ENCODE results near the gene ENO1.
A peak's percentile ranks its signal among the peaks of the same experiment; 100 is the strongest.
"Not testable (repeated sequence)": the region's sequence is repeated elsewhere in the genome, so short reads cannot be mapped to it uniquely, and the experiment has no call there.

ENO1 gene

DNA sequence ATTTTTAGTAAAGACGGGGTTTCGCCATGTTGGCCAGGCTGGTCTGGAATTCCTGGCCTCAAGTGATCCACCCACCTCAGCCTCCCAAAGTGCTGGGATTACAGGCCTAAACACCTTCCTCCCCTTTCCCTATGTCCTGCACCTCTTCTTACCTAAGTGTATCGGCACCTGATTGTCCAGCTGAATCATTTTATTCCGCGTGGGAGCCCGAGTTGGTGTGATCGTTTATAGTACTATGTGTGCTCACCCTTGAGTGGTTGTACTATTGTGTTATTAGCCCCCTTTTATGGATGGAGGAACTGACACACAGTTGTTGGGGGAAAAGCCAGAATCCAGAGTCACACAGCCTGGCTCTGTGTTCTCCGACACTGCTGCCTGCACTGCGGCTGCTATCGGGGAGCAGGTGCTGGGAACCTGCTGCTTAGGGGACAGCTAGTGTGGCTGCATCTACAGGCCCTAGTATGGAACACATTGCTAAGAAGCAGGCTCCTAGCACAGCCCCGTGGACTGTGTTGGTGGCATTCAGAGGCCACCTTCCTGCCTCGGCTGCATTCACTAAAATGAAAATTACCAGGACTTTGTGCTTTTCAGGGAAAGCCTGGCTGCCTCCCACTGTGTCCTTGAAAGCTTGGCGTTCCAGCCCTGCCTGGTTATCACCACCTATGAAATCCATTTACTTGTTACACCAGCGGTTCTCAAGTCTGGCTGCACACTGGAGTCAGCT lies 21.6 kb downstream of the ENO1 start:
- Mint-ChIP-seq H3K36me3 (ENCODE audit: low read depth) (peaks cover 50% of the 10 kb centered on the region), H3K27me3 (ENCODE audit: low read depth) (no peaks in the 10 kb centered on the region), H3K4me1 (ENCODE audit: low read depth) (peaks cover 25% of the 10 kb centered on the region), H3K9me3 (no peaks in the 10 kb centered on the region), H3K27ac (peak overlapping the region; percentile 9), H3K4me3 (no peak overlapping the region)

DNA sequence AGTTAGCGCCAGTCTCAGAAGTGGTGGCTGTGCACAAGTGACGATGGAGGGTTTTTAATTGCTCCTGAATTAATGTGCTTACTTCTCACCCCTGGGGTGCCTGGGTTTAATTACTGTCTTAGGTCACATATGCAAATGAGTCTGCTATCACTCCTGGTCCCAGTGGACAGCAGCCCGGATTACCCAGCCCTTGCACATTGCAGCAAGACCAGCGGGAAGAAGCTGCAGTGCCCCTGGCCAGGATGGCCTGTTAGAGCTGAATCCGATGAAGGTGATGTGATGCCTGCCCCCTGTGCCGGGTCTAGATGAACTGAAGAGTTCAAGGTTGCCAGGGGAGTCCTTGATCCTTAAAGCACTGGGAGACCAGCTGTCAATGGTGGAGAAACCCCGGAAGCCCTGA lies 24.2 kb downstream of the ENO1 start:
- Mint-ChIP-seq H3K27me3 (ENCODE audit: low read depth) (no peaks in the 10 kb centered on the region), H3K4me1 (ENCODE audit: low read depth) (peaks cover 14% of the 10 kb centered on the region), H3K4me3 (no peak overlapping the region), H3K27ac (no peak overlapping the region), H3K9me3 (no peaks in the 10 kb centered on the region), H3K36me3 (ENCODE audit: low read depth) (peaks cover 27% of the 10 kb centered on the region)

GRCh38 chr1:8851060-8851459 lies 27.4 kb downstream of the ENO1 start:
- H3K4me3 Mint-ChIP-seq, result no peak overlapping the region
- peaks cover 1% of the 10 kb centered on the region for H3K4me1 Mint-ChIP-seq (ENCODE audit: low read depth)
- H3K27ac Mint-ChIP-seq, result no peak overlapping the region
- H3K36me3 Mint-ChIP-seq (ENCODE audit: low read depth), result peaks cover 3% of the 10 kb centered on the region
- no peaks in the 10 kb centered on the region for H3K27me3 Mint-ChIP-seq (ENCODE audit: low read depth)
- H3K9me3 Mint-ChIP-seq, result no peaks in the 10 kb centered on the region

DNA sequence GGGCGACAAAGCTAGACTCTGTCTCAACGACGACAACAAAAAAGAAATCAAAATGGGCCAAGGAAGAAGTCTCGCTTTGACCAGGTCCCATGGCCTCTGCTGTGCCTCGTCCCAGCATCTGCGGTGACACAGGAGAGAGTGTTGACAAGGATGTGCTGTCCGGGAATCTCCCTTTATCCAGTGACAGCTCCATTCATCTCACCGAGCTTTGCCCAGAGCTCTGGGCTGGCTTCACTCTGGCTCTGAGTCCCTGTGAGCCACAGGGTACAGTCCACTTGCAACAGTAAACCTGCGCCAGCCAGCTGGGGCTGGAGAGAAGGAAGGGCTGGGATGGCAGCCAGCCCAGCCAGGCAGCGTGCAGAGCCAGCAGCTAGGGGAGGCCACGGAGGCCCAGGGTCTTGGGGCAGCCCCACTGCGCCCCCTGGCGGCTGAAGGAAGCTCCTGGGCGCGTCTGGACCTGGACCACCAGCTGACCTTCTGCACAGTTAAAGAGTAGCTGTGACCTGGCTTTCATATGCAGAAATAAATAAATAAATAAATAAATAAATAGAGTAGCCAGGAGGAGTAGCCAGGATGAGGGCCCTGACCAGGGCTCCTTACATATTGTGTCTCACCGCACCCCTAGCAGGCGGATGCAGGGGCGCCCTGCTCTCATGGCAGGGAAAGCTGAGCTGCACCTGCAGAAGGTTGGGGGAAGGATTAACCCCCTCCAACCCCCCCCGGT lies 29.7 kb downstream of the ENO1 start:
- Mint-ChIP-seq H3K36me3 (ENCODE audit: low read depth) (no peaks in the 10 kb centered on the region), H3K27ac (no peak overlapping the region), H3K4me3 (no peak overlapping the region), H3K27me3 (ENCODE audit: low read depth) (peaks cover 3% of the 10 kb centered on the region), H3K4me1 (ENCODE audit: low read depth) (peaks cover 1% of the 10 kb centered on the region), H3K9me3 (no peaks in the 10 kb centered on the region)

DNA sequence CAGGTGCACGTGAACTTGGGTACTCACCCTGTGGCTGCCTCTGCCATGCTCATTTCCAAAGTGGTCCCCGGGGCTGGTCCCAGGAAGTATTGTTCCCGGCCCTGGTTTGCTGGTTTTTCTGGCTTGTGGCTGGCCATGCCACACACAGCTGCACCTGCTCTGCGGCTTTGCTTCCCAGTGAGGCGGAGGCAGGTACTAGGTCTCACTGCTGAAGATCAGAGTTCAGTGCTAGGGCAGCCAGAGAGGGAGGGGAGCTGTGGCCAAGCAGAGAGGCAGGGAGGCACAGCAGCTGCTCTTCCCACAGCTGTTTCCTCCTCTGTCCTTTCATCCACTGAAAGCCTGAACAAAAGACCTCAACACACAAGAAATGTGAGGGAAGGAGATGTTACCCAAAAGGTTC lies 30.5 kb downstream of the ENO1 start:
- H3K4me3 Mint-ChIP-seq, result no peak overlapping the region
- H3K27ac Mint-ChIP-seq, result no peak overlapping the region

DNA sequence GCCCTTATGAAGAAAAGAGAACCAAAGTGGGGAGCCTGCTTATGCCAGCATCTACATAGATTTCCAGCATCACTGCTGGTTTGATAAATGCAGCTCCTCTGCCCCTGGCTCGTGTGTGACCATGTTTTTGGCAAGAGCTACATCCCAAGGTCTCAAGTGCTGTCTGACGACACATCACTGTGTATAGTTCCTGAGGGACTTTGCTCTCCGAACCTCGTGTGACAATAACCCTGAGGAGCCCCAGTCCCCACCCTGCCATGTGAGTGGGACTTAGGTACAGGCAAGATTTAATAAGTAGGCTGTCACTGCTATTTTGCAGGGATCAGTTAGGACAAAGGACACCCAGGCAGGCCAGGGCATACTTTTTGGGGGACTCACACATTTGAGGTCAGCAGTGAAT lies 32.2 kb downstream of the ENO1 start:
- no peaks in the 10 kb centered on the region for H3K36me3 Mint-ChIP-seq (ENCODE audit: low read depth)
- H3K27me3 Mint-ChIP-seq (ENCODE audit: low read depth), result peaks cover 11% of the 10 kb centered on the region
- H3K4me1 Mint-ChIP-seq (ENCODE audit: low read depth), result peaks cover 1% of the 10 kb centered on the region
- H3K9me3 Mint-ChIP-seq, result no peaks in the 10 kb centered on the region
- no peak overlapping the region for H3K4me3 Mint-ChIP-seq
- H3K27ac Mint-ChIP-seq, result no peak overlapping the region

More for the DNA sequence above, 30.5 kb downstream of the ENO1 start:
- H3K4me1 Mint-ChIP-seq (ENCODE audit: low read depth), result peaks cover 1% of the 10 kb centered on the region
- no peaks in the 10 kb centered on the region for H3K9me3 Mint-ChIP-seq
- peaks cover 8% of the 10 kb centered on the region for H3K27me3 Mint-ChIP-seq (ENCODE audit: low read depth)
- no peaks in the 10 kb centered on the region for H3K36me3 Mint-ChIP-seq (ENCODE audit: low read depth)

DNA sequence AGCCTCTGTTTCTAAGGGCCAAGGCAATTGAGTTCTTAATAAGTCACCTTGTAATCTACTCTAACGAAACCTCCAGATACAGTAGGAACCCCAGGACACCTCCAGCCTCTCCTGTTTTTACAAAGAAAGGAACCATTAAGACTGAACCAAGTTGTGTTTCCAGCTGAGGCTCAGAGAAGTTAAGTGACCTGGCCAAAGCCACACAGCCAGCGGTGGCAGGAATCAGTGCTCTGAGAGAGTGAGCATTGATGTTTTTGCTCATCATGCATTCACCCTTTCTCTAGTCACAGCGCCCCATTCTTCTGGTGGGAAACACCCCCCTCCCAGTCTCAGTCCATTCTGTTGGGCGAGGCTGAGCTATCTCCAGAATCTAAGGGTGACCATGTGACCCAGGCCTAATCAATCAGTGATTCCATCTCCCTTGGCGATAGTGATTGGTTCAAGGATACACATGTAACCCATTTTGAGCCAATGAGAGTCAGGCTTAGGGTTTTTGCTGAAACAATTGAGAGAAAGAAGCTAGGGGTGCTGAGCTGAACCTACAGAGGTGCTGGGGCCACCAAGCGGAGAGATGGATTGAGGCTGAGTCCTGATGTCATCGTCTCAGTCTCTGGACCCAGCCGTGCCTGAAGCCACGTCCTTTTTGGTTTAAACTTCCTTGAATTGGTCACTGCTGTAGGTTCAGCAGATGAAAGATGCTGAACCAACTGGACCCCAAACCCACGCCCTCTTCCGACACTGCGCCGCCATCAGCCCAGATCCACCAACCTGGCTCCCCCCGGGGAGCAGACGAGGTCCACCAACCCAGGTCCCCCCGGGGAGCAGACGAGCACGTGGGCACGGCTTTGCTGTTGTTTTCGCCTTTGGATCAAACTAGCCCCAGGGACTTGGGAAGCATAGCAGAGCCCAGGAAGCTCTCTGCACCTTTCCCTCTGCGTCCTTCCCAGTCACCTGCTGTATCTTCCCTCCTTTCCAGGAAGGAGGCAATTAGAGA lies 33.1 kb downstream of the ENO1 start:
- Mint-ChIP-seq H3K9me3 (no peaks in the 10 kb centered on the region), H3K27ac (no peak overlapping the region), H3K27me3 (ENCODE audit: low read depth) (peaks cover 11% of the 10 kb centered on the region), H3K36me3 (ENCODE audit: low read depth) (no peaks in the 10 kb centered on the region), H3K4me3 (no peak overlapping the region), H3K4me1 (ENCODE audit: low read depth) (peaks cover 1% of the 10 kb centered on the region)

DNA sequence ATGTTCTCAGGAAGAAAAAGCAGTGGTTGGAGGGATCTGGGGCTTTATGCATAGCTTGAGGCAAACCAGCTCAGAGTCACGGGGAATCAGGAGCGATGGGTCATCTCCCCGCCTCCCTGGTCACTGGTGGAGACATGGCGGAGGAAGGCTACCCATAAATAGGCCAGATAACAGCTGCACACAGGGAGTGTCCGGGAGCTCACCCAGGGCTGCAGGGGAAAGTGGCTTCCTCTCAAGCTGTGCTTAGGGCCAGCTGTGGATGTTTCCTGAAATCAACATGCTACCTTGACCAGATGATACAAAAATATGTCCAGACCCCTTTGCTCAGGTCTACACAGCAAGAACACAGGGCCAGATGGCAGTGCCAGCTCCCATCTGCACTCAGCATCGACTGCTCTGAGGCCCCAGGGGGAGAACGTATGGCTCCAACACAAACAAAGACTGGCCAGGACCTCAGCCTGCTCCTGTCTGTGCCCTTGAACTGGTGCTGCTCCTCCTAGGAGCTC lies 33.9 kb downstream of the ENO1 start:
- no peaks in the 10 kb centered on the region for H3K36me3 Mint-ChIP-seq (ENCODE audit: low read depth)
- peaks cover 11% of the 10 kb centered on the region for H3K27me3 Mint-ChIP-seq (ENCODE audit: low read depth)
- H3K4me1 Mint-ChIP-seq (ENCODE audit: low read depth), result no peaks in the 10 kb centered on the region
- H3K9me3 Mint-ChIP-seq, result no peaks in the 10 kb centered on the region
- no peak overlapping the region for H3K4me3 Mint-ChIP-seq
- H3K27ac Mint-ChIP-seq, result no peak overlapping the region

DNA sequence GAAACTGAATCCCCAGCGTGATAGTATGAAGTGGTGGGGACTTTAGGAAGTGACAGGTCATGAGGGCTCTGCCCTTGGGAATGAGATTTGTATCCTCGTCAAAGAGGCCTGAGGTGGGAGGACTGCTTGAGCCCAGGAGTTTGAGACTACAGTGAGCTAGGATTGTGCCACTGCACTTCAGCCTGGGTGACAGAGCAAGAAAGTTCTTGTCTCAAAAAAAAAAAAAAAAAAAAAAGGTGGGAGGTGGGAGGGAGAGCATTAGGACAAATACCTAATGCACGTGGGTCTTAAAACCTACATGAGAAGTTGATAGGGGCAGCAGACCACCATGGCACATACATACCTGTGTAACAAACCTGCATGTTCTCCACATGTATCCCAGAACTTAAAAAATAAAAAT lies 37.1 kb downstream of the ENO1 start:
- H3K4me3 Mint-ChIP-seq, result no peak overlapping the region
- H3K27me3 Mint-ChIP-seq (ENCODE audit: low read depth), result peaks cover 19% of the 10 kb centered on the region
- no peak overlapping the region for H3K27ac Mint-ChIP-seq
- H3K36me3 Mint-ChIP-seq (ENCODE audit: low read depth), result no peaks in the 10 kb centered on the region
- H3K9me3 Mint-ChIP-seq, result no peaks in the 10 kb centered on the region
- H3K4me1 Mint-ChIP-seq (ENCODE audit: low read depth), result no peaks in the 10 kb centered on the region

- Mint-ChIP-seq H3K27ac (no peak overlapping the region), H3K4me3 (no peak overlapping the region), H3K27me3 (ENCODE audit: low read depth) (peaks cover 23% of the 10 kb centered on the region), H3K9me3 (no peaks in the 10 kb centered on the region), H3K36me3 (ENCODE audit: low read depth) (no peaks in the 10 kb centered on the region), H3K4me1 (ENCODE audit: low read depth) (no peaks in the 10 kb centered on the region)
These were observed 38.5 kb downstream of the ENO1 start for GRCh38 chr1:8839990-8840389.

DNA sequence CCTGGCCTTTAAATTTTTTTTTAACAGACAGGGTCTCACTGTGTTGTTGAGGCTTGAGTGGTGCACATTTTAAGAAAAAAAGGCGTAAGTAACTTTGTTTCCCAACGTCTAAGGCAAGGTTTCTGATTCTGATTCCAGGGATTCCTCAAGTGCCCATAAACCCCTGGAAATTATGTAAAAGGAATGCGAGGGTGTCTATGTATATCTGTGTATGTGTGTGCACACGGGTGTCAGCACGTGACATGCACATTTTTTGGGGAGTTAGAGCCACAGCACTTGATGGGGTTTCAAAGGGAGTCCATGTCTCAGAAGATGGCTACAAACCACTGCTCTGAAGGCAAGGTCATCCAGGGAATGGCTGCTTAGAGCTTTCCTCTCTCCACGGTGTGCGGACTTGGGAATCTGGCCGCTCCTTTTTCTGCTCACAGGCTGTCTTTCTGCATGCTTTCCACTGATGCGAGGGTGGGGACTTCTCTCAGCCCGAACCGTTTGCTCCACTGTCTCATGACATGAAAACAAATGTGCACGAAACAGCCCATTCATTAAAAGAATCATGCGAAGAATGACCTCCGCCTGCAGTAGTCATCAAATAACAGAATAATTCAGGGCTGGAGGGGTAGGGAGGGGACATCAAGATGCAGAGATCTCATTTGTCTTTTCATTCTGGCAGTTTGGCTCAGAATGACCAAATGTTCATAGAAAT lies 42.4 kb downstream of the ENO1 start:
- Mint-ChIP-seq H3K27ac (no peak overlapping the region), H3K27me3 (ENCODE audit: low read depth) (peaks cover 12% of the 10 kb centered on the region), H3K36me3 (ENCODE audit: low read depth) (no peaks in the 10 kb centered on the region), H3K4me1 (ENCODE audit: low read depth) (no peaks in the 10 kb centered on the region), H3K4me3 (no peak overlapping the region), H3K9me3 (no peaks in the 10 kb centered on the region)

GRCh38 chr1:8831340-8831739 lies 47.1 kb downstream of the ENO1 start:
- H3K4me3 Mint-ChIP-seq, result no peak overlapping the region
- peaks cover 7% of the 10 kb centered on the region for H3K4me1 Mint-ChIP-seq (ENCODE audit: low read depth)
- H3K27me3 Mint-ChIP-seq (ENCODE audit: low read depth), result peaks cover 8% of the 10 kb centered on the region
- H3K9me3 Mint-ChIP-seq, result no peaks in the 10 kb centered on the region
- no peak overlapping the region for H3K27ac Mint-ChIP-seq
- no peaks in the 10 kb centered on the region for H3K36me3 Mint-ChIP-seq (ENCODE audit: low read depth)

DNA sequence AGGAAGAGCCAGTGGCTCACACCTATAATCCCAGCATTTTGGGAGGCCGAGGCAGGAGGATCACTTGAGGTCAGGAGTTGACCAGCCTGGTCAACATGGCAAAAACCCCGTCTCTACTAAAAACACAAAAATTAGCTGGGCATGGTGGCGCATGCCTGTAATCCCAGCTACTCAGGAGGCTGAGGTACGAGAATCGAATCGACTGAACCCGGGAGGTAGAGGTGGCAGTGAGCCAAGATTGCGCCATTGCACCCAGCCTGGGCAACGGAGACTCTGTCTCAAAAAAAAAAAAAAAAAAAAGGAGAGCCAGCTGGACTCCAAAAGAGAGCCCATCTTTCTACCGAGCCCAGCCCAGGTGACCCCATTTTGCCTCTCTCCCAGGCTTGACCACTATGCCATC lies 47.8 kb downstream of the ENO1 start:
- H3K4me3 Mint-ChIP-seq; H3K9me3 Mint-ChIP-seq; H3K27me3 Mint-ChIP-seq (ENCODE audit: low read depth); H3K4me1 Mint-ChIP-seq (ENCODE audit: low read depth); H3K27ac Mint-ChIP-seq; H3K36me3 Mint-ChIP-seq (ENCODE audit: low read depth): not testable (repeated sequence)

- no peak overlapping the region for H3K4me3 Mint-ChIP-seq
- H3K9me3 Mint-ChIP-seq, result no peaks in the 10 kb centered on the region
- no peaks in the 10 kb centered on the region for H3K36me3 Mint-ChIP-seq (ENCODE audit: low read depth)
- H3K27ac Mint-ChIP-seq, result no peak overlapping the region
- peaks cover 29% of the 10 kb centered on the region for H3K27me3 Mint-ChIP-seq (ENCODE audit: low read depth)
- H3K4me1 Mint-ChIP-seq (ENCODE audit: low read depth), result peaks cover 7% of the 10 kb centered on the region
These were observed 52.5 kb downstream of the ENO1 start for GRCh38 chr1:8825985-8826481.

Measured in T-helper 1 cell treated with Interleukin-12 subunit alpha and Interleukin-12 subunit beta and Interleukin-4 antibody, amounts not matched to agents 30 μg/mL and 1 μg/mL, for 36 hours (primary cell).